Measurements from ENCODE around the gene TRIM21.
"Not testable (repeated sequence)": the region's sequence is repeated elsewhere in the genome, so short reads cannot be mapped to it uniquely, and the experiment has no call there.

TRIM21 gene

DNA sequence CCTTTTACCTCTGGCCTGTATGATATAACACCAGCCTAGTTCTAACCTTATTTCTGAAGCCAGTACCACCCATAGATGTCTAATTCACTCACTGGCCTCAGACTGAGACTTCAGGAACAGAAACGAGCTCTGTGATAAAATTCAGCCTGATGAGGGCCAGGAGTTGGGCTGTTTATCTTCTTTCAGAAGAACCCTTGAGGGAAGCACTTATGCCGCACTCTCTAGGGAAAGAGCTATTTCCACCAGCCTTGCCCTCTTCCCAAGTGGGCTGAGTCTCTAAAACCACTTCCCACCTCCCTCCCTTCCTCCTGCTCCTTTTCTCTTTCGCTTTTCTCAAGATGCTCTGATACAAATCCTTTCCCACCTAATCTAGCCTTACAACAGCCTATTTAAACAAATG, 23.3 kb downstream of the TRIM21 start:
- H3K36me3 ChIP-seq (ENCODE audit: insufficient read depth, low read length) = no peaks in the 10 kb centered on the region
- no peaks in the 10 kb centered on the region for H3K4me1 ChIP-seq (ENCODE audit: insufficient read depth, low read length)
- no peaks in the 10 kb centered on the region for H3K9me3 ChIP-seq (ENCODE audit: control insufficient read depth, insufficient read depth, low read length)
- no peak overlapping the region for H3K9ac ChIP-seq (ENCODE audit: low read depth, low read length)

DNA sequence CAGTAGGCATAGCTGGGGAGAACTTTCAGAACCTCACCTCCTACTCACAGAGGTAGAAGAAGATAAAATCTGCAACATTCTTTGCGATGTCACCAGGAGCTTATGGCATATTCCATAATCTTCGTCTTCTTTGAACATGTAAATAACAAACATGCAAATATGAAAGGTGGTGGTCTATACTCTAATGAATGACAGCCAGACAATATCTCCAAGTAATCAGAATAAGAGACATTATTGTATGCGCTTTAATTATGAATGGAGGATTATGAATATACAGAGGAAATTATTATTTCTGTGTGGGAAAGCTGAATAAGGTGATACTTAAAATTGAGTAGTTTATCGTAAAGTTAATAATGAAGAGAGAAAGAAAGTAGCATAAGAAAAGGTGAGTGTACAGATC, 25.2 kb downstream of the TRIM21 start, which contains the start of gene OR52B4:
Gene OR52B4 (minus strand): TSS at position 101 of the 400 bp plus-strand sequence. CDS start 91 bp downstream, at position 10.
- no peaks in the 10 kb centered on the region for H3K36me3 ChIP-seq (ENCODE audit: insufficient read depth, low read length)
- H3K4me1 ChIP-seq (ENCODE audit: insufficient read depth, low read length) = no peaks in the 10 kb centered on the region
- H3K9me3 ChIP-seq (ENCODE audit: control insufficient read depth, insufficient read depth, low read length) = no peaks in the 10 kb centered on the region
- H3K9ac ChIP-seq (ENCODE audit: low read depth, low read length) = no peak within 1 kb of the TSS

DNA sequence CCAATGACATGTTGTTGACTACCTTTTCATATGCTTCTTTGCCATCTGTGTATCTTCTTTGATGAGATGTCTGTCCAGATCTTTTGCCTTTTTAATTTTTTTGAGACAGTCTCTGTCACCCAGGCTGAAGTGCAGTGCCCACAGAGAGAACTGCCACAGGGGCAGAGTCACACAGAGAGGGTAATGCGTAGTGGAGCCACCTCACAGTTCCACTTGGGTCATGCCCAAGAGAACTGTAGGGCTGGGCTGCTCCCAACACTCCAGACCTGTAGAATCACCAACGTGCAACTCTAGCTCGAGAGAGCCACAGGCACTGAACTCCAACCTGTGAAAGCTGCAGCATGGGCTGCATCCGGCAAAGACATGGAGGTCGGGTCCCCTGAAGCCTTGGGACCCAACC, 45.4 kb downstream of the TRIM21 start:
- H3K4me1 ChIP-seq (ENCODE audit: insufficient read depth, low read length); H3K36me3 ChIP-seq (ENCODE audit: insufficient read depth, low read length); H3K9ac ChIP-seq (ENCODE audit: low read depth, low read length); H3K9me3 ChIP-seq (ENCODE audit: control insufficient read depth, insufficient read depth, low read length): not testable (repeated sequence)

DNA sequence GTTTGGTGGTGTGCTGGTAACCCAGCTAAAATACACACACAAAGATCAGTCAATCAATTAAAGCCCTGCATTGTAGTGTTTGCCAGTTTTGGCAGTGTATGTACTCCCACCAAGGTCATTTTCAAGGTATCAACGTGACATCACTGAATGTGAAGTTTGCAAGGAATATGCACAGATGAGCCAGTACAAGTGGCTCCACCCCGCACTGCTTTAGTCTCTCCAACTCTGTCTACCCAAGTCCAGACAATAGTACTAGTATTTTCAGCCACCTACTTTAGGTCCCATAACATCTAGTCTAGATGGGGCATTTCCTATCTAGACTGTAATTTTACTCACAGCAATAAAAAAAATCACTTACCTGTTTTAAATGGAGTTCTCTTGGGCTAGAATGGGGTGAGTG, 48.1 kb downstream of the TRIM21 start:
- not testable (repeated sequence) for H3K9me3 ChIP-seq (ENCODE audit: control insufficient read depth, insufficient read depth, low read length); H3K36me3 ChIP-seq (ENCODE audit: insufficient read depth, low read length); H3K9ac ChIP-seq (ENCODE audit: low read depth, low read length); H3K4me1 ChIP-seq (ENCODE audit: insufficient read depth, low read length)
